ENCODE results near the gene LMBRD2. TPM values are rescaled to one million over a fixed set of nuclear protein-coding genes. Genes with fewer than 3 reads are reported as not detected.
"Not testable (repeated sequence)": the region's sequence is repeated elsewhere in the genome, so short reads cannot be mapped to it uniquely, and the experiment has no call there.

The LMBRD2 gene
- total RNA-seq, 1 experiment from 2014 or later, result 6.4 TPM

DNA sequence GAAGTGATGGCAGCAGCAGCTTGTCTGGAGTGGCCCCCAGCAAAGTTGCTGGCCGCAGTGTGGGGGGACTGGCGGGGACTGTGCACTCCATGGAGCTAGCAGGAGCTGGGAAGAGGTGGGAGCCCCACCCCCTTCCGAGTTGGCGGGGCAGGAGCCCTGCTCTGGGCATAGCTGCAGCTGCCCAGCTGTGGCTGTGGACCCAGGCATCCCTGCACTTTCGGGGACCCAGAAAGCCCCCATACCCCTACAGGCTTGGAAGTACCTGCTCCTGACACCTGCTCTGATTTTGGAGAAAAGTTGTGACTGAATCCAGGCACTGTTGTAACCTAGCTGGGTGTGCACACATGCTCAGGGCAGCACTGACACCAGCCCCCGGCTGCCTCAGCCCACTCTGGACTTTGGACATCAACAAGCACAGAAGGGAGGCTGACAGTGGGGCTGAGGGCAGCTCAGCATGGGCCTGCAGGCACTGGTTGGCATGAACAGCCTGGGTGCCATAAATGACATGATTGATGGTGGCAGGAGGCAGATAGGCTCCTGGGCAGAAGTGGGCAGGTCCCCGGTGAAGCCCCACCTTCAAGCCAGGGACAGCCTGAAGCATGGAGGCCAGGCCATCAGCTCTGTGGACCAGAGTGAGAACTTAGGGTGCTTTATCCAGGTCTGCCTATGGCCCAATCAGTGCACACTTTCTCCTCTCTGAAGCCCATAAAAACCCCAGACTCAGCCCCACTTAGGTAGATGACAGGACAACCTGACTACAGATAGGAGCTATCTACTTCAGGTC, 12.6 kb downstream of the LMBRD2 start:
- Histone ChIP-seq H3K4me3 (ENCODE audit: low read depth, low read length, poor library complexity, severe bottlenecking) (no peak overlapping the region), H3K4me1 (ENCODE audit: insufficient read depth, low read length, poor library complexity, severe bottlenecking) (peaks cover 6% of the 10 kb centered on the region), H3K9me3 (ENCODE audit: low read depth, low read length, poor library complexity, severe bottlenecking) (no peaks in the 10 kb centered on the region), H3K36me3 (ENCODE audit: insufficient read depth, low read length, poor library complexity, severe bottlenecking) (no peaks in the 10 kb centered on the region), H3K27ac (ENCODE audit: low read depth, low read length, poor library complexity, severe bottlenecking) (no peak overlapping the region), H3K27me3 (replicated peaks; ENCODE audit: insufficient read depth, low read depth, low read length, poor library complexity) (no peaks in the 10 kb centered on the region)
- intact Hi-C loops (cut with micrococcal nuclease; ENCODE audit: unreplicated experiment), result no loop called here
- no peak for DNase-seq (ENCODE audit: low spot score)
- no peak for TF ChIP-seq CTCF (conservative IDR thresholded peaks at IDR 0.05; ENCODE audit: low read depth, low read length)
- no peak for TF ChIP-seq EZH2 (IDR thresholded peaks at IDR 0.05; ENCODE audit: borderline replicate concordance, low read depth, low read length, poor library complexity, severe bottlenecking)
- CTCF ChIA-PET, result no interaction called here
- BruUV-seq (replicated peaks), result no TSS peak
- POLR2A ChIA-PET (ENCODE audit: low non-redundant PET), result no interaction called here

- intact Hi-C loops (cut with micrococcal nuclease; ENCODE audit: unreplicated experiment), result no loop called here
- TF ChIP-seq CTCF (conservative IDR thresholded peaks at IDR 0.05; ENCODE audit: low read depth, low read length) (no peak), EZH2 (IDR thresholded peaks at IDR 0.05; ENCODE audit: borderline replicate concordance, low read depth, low read length, poor library complexity, severe bottlenecking) (no peak)
These were observed 15.1 kb downstream of the LMBRD2 start for GRCh38 chr5:36136581-36136980.

GRCh38 chr5:36135988-36136387, 15.7 kb downstream of the LMBRD2 start:
- H3K36me3 ChIP-seq (ENCODE audit: insufficient read depth, low read length, poor library complexity, severe bottlenecking), result no peaks in the 10 kb centered on the region
- DNase-seq (ENCODE audit: low spot score), result no peak
- intact Hi-C loops (cut with micrococcal nuclease; ENCODE audit: unreplicated experiment), result no loop called here
- CTCF ChIA-PET, result no interaction called here
- H3K4me1 ChIP-seq (ENCODE audit: insufficient read depth, low read length, poor library complexity, severe bottlenecking), result no peaks in the 10 kb centered on the region
- POLR2A ChIA-PET (ENCODE audit: low non-redundant PET), result no interaction called here
- TF ChIP-seq EZH2 (IDR thresholded peaks at IDR 0.05; ENCODE audit: borderline replicate concordance, low read depth, low read length, poor library complexity, severe bottlenecking) (no peak), CTCF (conservative IDR thresholded peaks at IDR 0.05; ENCODE audit: low read depth, low read length) (no peak)
- H3K9me3 ChIP-seq (ENCODE audit: low read depth, low read length, poor library complexity, severe bottlenecking), result no peaks in the 10 kb centered on the region
- no peak overlapping the region for H3K27ac ChIP-seq (ENCODE audit: low read depth, low read length, poor library complexity, severe bottlenecking)
- no peak overlapping the region for H3K4me3 ChIP-seq (ENCODE audit: low read depth, low read length, poor library complexity, severe bottlenecking)
- H3K27me3 ChIP-seq (replicated peaks; ENCODE audit: insufficient read depth, low read depth, low read length, poor library complexity), result no peaks in the 10 kb centered on the region
- no TSS peak for BruUV-seq (replicated peaks)

More at GRCh38 chr5:36136581-36136980, 15.1 kb downstream of the LMBRD2 start:
- Histone ChIP-seq H3K27me3 (replicated peaks; ENCODE audit: insufficient read depth, low read depth, low read length, poor library complexity) (no peaks in the 10 kb centered on the region), H3K27ac (ENCODE audit: low read depth, low read length, poor library complexity, severe bottlenecking) (no peak overlapping the region), H3K4me1 (ENCODE audit: insufficient read depth, low read length, poor library complexity, severe bottlenecking) (no peaks in the 10 kb centered on the region), H3K4me3 (ENCODE audit: low read depth, low read length, poor library complexity, severe bottlenecking) (no peak overlapping the region), H3K9me3 (ENCODE audit: low read depth, low read length, poor library complexity, severe bottlenecking) (no peaks in the 10 kb centered on the region), H3K36me3 (ENCODE audit: insufficient read depth, low read length, poor library complexity, severe bottlenecking) (no peaks in the 10 kb centered on the region)
- no peak for DNase-seq (ENCODE audit: low spot score)
- ChIA-PET CTCF (no interaction called here), POLR2A (ENCODE audit: low non-redundant PET) (no interaction called here)
- no TSS peak for BruUV-seq (replicated peaks)

DNA sequence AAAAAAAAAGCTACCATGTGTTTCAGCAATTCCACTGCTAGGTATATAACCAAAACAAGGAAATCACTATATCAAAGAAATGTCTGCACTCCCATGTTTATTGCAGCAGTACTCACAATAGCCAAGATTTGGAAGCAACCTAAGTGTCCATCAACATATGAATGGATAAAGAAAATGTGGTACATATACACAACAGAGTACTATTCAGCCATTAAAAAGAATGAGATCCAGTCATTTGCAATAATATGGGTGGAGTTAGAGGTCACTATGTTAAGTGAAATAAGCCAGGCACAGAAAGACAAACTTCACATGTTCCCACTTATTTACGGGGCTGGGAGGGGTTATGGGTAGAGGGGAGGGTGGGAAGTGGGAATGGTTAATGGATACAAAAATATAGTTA, 18.7 kb downstream of the LMBRD2 start:
- CTCF ChIA-PET; intact Hi-C loops (cut with micrococcal nuclease; ENCODE audit: unreplicated experiment); H3K27me3 ChIP-seq (replicated peaks; ENCODE audit: insufficient read depth, low read depth, low read length, poor library complexity); DNase-seq (ENCODE audit: low spot score); H3K36me3 ChIP-seq (ENCODE audit: insufficient read depth, low read length, poor library complexity, severe bottlenecking); H3K4me3 ChIP-seq (ENCODE audit: low read depth, low read length, poor library complexity, severe bottlenecking); H3K9me3 ChIP-seq (ENCODE audit: low read depth, low read length, poor library complexity, severe bottlenecking); BruUV-seq (replicated peaks); H3K4me1 ChIP-seq (ENCODE audit: insufficient read depth, low read length, poor library complexity, severe bottlenecking); POLR2A ChIA-PET (ENCODE audit: low non-redundant PET); H3K27ac ChIP-seq (ENCODE audit: low read depth, low read length, poor library complexity, severe bottlenecking): not testable (repeated sequence)

GRCh38 chr5:36129666-36130065, 22.0 kb downstream of the LMBRD2 start:
- BruUV-seq (replicated peaks); DNase-seq (ENCODE audit: low spot score); H3K27me3 ChIP-seq (replicated peaks; ENCODE audit: insufficient read depth, low read depth, low read length, poor library complexity); H3K27ac ChIP-seq (ENCODE audit: low read depth, low read length, poor library complexity, severe bottlenecking); H3K36me3 ChIP-seq (ENCODE audit: insufficient read depth, low read length, poor library complexity, severe bottlenecking); H3K4me1 ChIP-seq (ENCODE audit: insufficient read depth, low read length, poor library complexity, severe bottlenecking); H3K4me3 ChIP-seq (ENCODE audit: low read depth, low read length, poor library complexity, severe bottlenecking); CTCF ChIA-PET; intact Hi-C loops (cut with micrococcal nuclease; ENCODE audit: unreplicated experiment); POLR2A ChIA-PET (ENCODE audit: low non-redundant PET); H3K9me3 ChIP-seq (ENCODE audit: low read depth, low read length, poor library complexity, severe bottlenecking): not testable (repeated sequence)
